Measurements from ENCODE around the gene KIF6.

KIF6 gene

GRCh38 chr6:39433630-39434029 is 291.6 kb downstream of the KIF6 start:
- no peaks in the 10 kb centered on the region for H3K36me3 ChIP-seq (ENCODE audit: control insufficient read depth in 2 of 2, insufficient read depth in 1 of 2, low read length in 2 of 2)
- ChIA-PET CTCF (interaction anchor here (0.6 kb wide), 1 partner anchor 67 kb away, joined by 4 read pairs; no protein-coding TSS in a partner anchor), POLR2A (no interaction called here)
- no peak overlapping the region for H3K27ac ChIP-seq (ENCODE audit: extremely low read depth, low read depth, low read length)
- TF ChIP-seq ZNF510 (tag by site-specific recombination; IDR thresholded peaks at IDR 0.05; ENCODE audit: insufficient replicate concordance) (no peak), ZNF114 (tag by site-specific recombination; IDR thresholded peaks at IDR 0.05) (no peak), ZNF791 (tag by site-specific recombination; IDR thresholded peaks at IDR 0.05) (no peak), ZNF37A (tag by site-specific recombination; IDR thresholded peaks at IDR 0.05) (no peak), IKZF3 (tag by site-specific recombination; IDR thresholded peaks at IDR 0.05) (no peak), ZNF426 (tag by site-specific recombination; IDR thresholded peaks at IDR 0.05) (no peak), ZNF169 (tag by site-specific recombination; IDR thresholded peaks at IDR 0.05) (no peak), ZNF518A (tag by site-specific recombination; conservative IDR thresholded peaks at IDR 0.05; ENCODE audit: low read depth) (no peak), ZEB2 (tag by site-specific recombination; IDR thresholded peaks at IDR 0.05) (no peak), SALL2 (tag by site-specific recombination; IDR thresholded peaks at IDR 0.05; ENCODE audit: borderline replicate concordance) (no peak)
- no peaks in the 10 kb centered on the region for H3K9me3 ChIP-seq (ENCODE audit: control insufficient read depth, insufficient read depth, low read depth, low read length)
- H3K4me3 ChIP-seq (ENCODE audit: low read depth, low read length): no peak overlapping the region
- no peaks in the 10 kb centered on the region for H3K4me1 ChIP-seq (ENCODE audit: control insufficient read depth, insufficient read depth, low read length)

- TF ChIP-seq CTCF (tag by site-specific recombination; IDR thresholded peaks at IDR 0.05): no peak
- no peak for TF ChIP-seq ZBTB1 (tag by site-specific recombination; IDR thresholded peaks at IDR 0.05)
- TF ChIP-seq ZBTB20 (tag by site-specific recombination; IDR thresholded peaks at IDR 0.05): no peak
- TF ChIP-seq ZNF335 (tag by site-specific recombination; conservative IDR thresholded peaks at IDR 0.05): no peak
- no peak for TF ChIP-seq SCRT1 (tag by site-specific recombination; IDR thresholded peaks at IDR 0.05; ENCODE audit: borderline replicate concordance)
- H3K9me3 ChIP-seq (ENCODE audit: control insufficient read depth, insufficient read depth, low read depth, low read length): no peaks in the 10 kb centered on the region
- no peak overlapping the region for H3K4me3 ChIP-seq (ENCODE audit: low read depth, low read length)
- no peaks in the 10 kb centered on the region for H3K36me3 ChIP-seq (ENCODE audit: control insufficient read depth in 2 of 2, insufficient read depth in 1 of 2, low read length in 2 of 2)
- H3K27ac ChIP-seq (ENCODE audit: extremely low read depth, low read depth, low read length): no peak overlapping the region
- POLR2A ChIA-PET: no interaction called here
- no peaks in the 10 kb centered on the region for H3K4me1 ChIP-seq (ENCODE audit: control insufficient read depth, insufficient read depth, low read length)
- CTCF ChIA-PET: interaction anchor here (0.7 kb wide), 2 partner anchors 83 to 1488 kb away, joined by 4 to 5 read pairs; no protein-coding TSS in a partner anchor
Measured at GRCh38 chr6:39432330-39433025, 292.7 kb downstream of the KIF6 start.
